WTC11 (cell line): ENCODE results near the gene TBCE.

Source experiments
- HMGXB4 ChIP-seq: sonication (generic); formaldehyde crosslinking; IDR thresholded peaks from 2 replicates; pipeline ENCODE4 v1.8.1; 2023; ENCODE audit warnings: mild to moderate bottlenecking, moderate library complexity, missing genetic modification reagents
- JUN ChIP-seq: sonication (generic); formaldehyde crosslinking; IDR thresholded peaks from 2 replicates; pipeline ENCODE4 v1.8.0; 2023; ENCODE audit warnings: mild to moderate bottlenecking, missing genetic modification reagents
- MLX ChIP-seq: sonication (generic); formaldehyde crosslinking; IDR thresholded peaks from 2 replicates; pipeline ENCODE4 v1.8.1; 2023; ENCODE audit warnings: mild to moderate bottlenecking, missing genetic modification reagents, moderate library complexity
- NFYB ChIP-seq: sonication (generic); formaldehyde crosslinking; conservative IDR thresholded peaks from 2 replicates; pipeline ENCODE4 v1.8.0; 2022; ENCODE audit warnings: low read depth, missing genetic modification reagents
- TF ChIP-seq, protein P1 (sequence below): fragments of 200-600 bp; IDR thresholded peaks from 2 replicates; pipeline ENCODE4 v1.8.0; 2022; ENCODE audit warnings: antibody characterized with exemption
- TF ChIP-seq, protein P2 (sequence below): sonication (generic); formaldehyde crosslinking; conservative IDR thresholded peaks from 2 replicates; pipeline ENCODE4 v1.8.1; 2022; ENCODE audit warnings: mild to moderate bottlenecking, missing genetic modification reagents

DNA sequence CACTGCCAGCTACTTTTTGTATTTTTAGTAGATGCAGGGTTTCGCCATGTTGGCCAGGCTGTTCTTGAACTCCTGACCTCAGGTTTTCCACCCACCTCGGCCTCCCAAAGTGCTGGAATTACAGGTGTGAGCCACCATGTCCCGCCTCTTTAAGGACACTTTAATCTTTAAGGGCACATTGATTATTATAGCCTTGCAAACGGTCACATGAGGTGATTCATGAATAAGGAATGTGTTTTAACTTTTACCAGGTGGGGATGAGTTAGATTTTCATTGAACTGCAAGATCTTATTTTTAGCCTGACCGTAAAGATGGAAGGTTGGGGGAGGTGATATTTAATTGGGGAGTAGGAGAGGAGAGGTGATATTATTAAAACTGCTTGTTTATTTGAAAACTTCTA lies 61.9 kb downstream of the TBCE start:
- no peak for TF ChIP-seq HMGXB4
- TF ChIP-seq JUN (CRISPR knock-in tag), result no peak
- TF ChIP-seq, protein P1, sequence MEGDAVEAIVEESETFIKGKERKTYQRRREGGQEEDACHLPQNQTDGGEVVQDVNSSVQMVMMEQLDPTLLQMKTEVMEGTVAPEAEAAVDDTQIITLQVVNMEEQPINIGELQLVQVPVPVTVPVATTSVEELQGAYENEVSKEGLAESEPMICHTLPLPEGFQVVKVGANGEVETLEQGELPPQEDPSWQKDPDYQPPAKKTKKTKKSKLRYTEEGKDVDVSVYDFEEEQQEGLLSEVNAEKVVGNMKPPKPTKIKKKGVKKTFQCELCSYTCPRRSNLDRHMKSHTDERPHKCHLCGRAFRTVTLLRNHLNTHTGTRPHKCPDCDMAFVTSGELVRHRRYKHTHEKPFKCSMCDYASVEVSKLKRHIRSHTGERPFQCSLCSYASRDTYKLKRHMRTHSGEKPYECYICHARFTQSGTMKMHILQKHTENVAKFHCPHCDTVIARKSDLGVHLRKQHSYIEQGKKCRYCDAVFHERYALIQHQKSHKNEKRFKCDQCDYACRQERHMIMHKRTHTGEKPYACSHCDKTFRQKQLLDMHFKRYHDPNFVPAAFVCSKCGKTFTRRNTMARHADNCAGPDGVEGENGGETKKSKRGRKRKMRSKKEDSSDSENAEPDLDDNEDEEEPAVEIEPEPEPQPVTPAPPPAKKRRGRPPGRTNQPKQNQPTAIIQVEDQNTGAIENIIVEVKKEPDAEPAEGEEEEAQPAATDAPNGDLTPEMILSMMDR, result no peak
- no peak for TF ChIP-seq MLX
- TF ChIP-seq NFYB (CRISPR knock-in tag), result no peak
- TF ChIP-seq, protein P2, sequence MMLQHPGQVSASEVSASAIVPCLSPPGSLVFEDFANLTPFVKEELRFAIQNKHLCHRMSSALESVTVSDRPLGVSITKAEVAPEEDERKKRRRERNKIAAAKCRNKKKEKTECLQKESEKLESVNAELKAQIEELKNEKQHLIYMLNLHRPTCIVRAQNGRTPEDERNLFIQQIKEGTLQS, result no peak
